DOHH2 (cell line): ENCODE data around the gene EARS2.

ENCODE experiments used
- H3F3A ChIP-seq: fragments of 200-600 bp; sonication (generic), shearing (Covaris generic); 2 replicates; pipeline ENCODE4 v1.6.0; 2016; ENCODE audit warnings: antibody characterized with exemption, mild to moderate bottlenecking; ENCODE audit not compliant: control insufficient read depth, insufficient read depth
- H3K27ac ChIP-seq: fragments of 200-600 bp; sonication (generic); 2 replicates; pipeline ENCODE4 v1.5.1; 2014; ENCODE audit warnings: low read depth, mild to moderate bottlenecking, low read length, moderate library complexity
- H3K27me3 ChIP-seq: fragments of 200-600 bp; sonication (generic); 2 replicates; pipeline ENCODE4 v1.6.1; 2014; ENCODE audit warnings: mild to moderate bottlenecking, low read length, mixed read lengths; ENCODE audit not compliant: control insufficient read depth
- H3K36me3 ChIP-seq: fragments of 200-600 bp; sonication (generic); 2 replicates; pipeline ENCODE4 v1.6.1; 2014; ENCODE audit warnings: mild to moderate bottlenecking, low read length, moderate library complexity, mixed read lengths; ENCODE audit not compliant: control insufficient read depth
- H3K4me1 ChIP-seq: fragments of 200-600 bp; sonication (generic); 2 replicates; pipeline ENCODE4 v1.6.1; 2014; ENCODE audit warnings: mild to moderate bottlenecking, low read length, mixed read lengths; ENCODE audit not compliant: control insufficient read depth
- H3K4me2 ChIP-seq: fragments of 200-600 bp; sonication (generic); 2 replicates; pipeline ENCODE4 v1.6.0; 2014; ENCODE audit warnings: mild to moderate bottlenecking, low read length, moderate library complexity
- H3K4me3 ChIP-seq: fragments of 200-600 bp; sonication (generic); 2 replicates; pipeline ENCODE4 v1.5.1; 2014; ENCODE audit warnings: mild to moderate bottlenecking, low read length, mixed read lengths
- H3K79me2 ChIP-seq: fragments of 200-600 bp; sonication (generic); 2 replicates; pipeline ENCODE4 v1.6.1; 2014; ENCODE audit warnings: mild to moderate bottlenecking, low read length, mixed read lengths; ENCODE audit not compliant: control insufficient read depth
- H3K9me2 ChIP-seq: fragments of 200-600 bp; sonication (generic); replicated peaks from 2 replicates; pipeline ENCODE4 v1.6.1; 2014; ENCODE audit warnings: mild to moderate bottlenecking, low read length, mixed read lengths; ENCODE audit not compliant: control insufficient read depth
- H3K9me3 ChIP-seq: fragments of 200-600 bp; sonication (generic); 2 replicates; pipeline ENCODE4 v1.6.1; 2014; ENCODE audit warnings: antibody characterized with exemption, low read length, mixed read lengths; ENCODE audit not compliant: control insufficient read depth, insufficient read depth
- H4K20me1 ChIP-seq: fragments of 200-600 bp; sonication (generic); 2 replicates; pipeline ENCODE4 v1.6.0; 2014; ENCODE audit warnings: low read depth, mild to moderate bottlenecking, antibody characterized with exemption, low read length, moderate library complexity; ENCODE audit not compliant: control insufficient read depth, insufficient read depth
- EZH2phosphoT487 ChIP-seq: fragments of 200-600 bp; sonication (generic); IDR thresholded peaks from 2 replicates; pipeline ENCODE4 v1.6.1; 2017; ENCODE audit warnings: borderline replicate concordance, mild to moderate bottlenecking, antibody characterized with exemption, low read length, moderate library complexity, mixed read lengths
- TF ChIP-seq, protein P1 (sequence below): fragments of 200-600 bp; sonication (generic); IDR thresholded peaks from one replicate; pipeline ENCODE4 v1.5.1; 2014; ENCODE audit warnings: antibody characterized with exemption, mild to moderate bottlenecking, low read depth, low read length; ENCODE audit not compliant: poor library complexity, severe bottlenecking

The EARS2 gene

GRCh38 chr16:23523876-23524385 is 33.2 kb downstream of the EARS2 start:
- H3K9me2 ChIP-seq, result no peaks in the 10 kb centered on the region
- peaks cover 54% of the 10 kb centered on the region for H3K4me1 ChIP-seq
- peaks cover 4% of the 10 kb centered on the region; the same call in 1 of the 2 replicates for H3K79me2 ChIP-seq
- H4K20me1 ChIP-seq, result no peaks in the 10 kb centered on the region
- H3K27ac ChIP-seq, result peak overlapping the region; percentile 100
- H3K36me3 ChIP-seq, result peaks cover 69% of the 10 kb centered on the region
- peaks cover 6% of the 10 kb centered on the region for H3K9me3 ChIP-seq
- no peak for TF ChIP-seq EZH2phosphoT487
- TF ChIP-seq, protein P1, sequence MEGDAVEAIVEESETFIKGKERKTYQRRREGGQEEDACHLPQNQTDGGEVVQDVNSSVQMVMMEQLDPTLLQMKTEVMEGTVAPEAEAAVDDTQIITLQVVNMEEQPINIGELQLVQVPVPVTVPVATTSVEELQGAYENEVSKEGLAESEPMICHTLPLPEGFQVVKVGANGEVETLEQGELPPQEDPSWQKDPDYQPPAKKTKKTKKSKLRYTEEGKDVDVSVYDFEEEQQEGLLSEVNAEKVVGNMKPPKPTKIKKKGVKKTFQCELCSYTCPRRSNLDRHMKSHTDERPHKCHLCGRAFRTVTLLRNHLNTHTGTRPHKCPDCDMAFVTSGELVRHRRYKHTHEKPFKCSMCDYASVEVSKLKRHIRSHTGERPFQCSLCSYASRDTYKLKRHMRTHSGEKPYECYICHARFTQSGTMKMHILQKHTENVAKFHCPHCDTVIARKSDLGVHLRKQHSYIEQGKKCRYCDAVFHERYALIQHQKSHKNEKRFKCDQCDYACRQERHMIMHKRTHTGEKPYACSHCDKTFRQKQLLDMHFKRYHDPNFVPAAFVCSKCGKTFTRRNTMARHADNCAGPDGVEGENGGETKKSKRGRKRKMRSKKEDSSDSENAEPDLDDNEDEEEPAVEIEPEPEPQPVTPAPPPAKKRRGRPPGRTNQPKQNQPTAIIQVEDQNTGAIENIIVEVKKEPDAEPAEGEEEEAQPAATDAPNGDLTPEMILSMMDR, result no peak
- no peak overlapping the region for H3K4me3 ChIP-seq
- H3K27me3 ChIP-seq, result no peaks in the 10 kb centered on the region
- H3F3A ChIP-seq, result peaks cover 42% of the 10 kb centered on the region
- no peak overlapping the region for H3K4me2 ChIP-seq

DNA sequence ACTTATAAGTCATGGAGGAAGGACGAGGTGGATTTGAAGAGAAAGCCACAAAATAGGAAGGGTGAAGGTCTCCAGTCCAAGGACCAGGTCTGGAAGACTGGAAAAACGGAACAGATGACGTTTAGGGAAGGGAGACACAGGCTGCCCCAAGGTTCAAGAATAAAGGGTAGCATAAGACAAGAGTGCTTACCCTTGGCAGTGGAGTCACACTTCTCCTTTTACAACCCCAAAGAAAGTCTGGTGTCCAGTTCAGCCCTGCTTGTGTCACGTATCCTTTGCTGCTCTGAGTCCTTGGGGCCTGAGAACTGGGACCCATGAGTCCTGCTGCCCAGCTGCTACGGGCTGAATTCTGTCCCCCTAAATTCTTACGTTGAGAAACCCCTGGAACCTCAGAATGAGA is 33.8 kb downstream of the EARS2 start:
- Histone ChIP-seq H3K4me3 (no peak overlapping the region), H3K4me1 (peaks cover 60% of the 10 kb centered on the region), H4K20me1 (no peaks in the 10 kb centered on the region), H3K27me3 (no peaks in the 10 kb centered on the region), H3K4me2 (no peak overlapping the region), H3F3A (peaks cover 45% of the 10 kb centered on the region), H3K9me3 (peaks cover 6% of the 10 kb centered on the region), H3K27ac (peak overlapping the region; percentile 100), H3K79me2 (peaks cover 4% of the 10 kb centered on the region; the same call in 1 of the 2 replicates), H3K9me2 (no peaks in the 10 kb centered on the region), H3K36me3 (peaks cover 63% of the 10 kb centered on the region)
- no peak for TF ChIP-seq EZH2phosphoT487

GRCh38 chr16:23521965-23522364 is 35.2 kb downstream of the EARS2 start:
- H3K4me1 ChIP-seq, result peaks cover 73% of the 10 kb centered on the region
- peak overlapping the region; percentile 90 for H3K4me2 ChIP-seq
- H4K20me1 ChIP-seq, result no peaks in the 10 kb centered on the region
- peaks cover 4% of the 10 kb centered on the region; the same call in 1 of the 2 replicates for H3K79me2 ChIP-seq
- peaks cover 6% of the 10 kb centered on the region for H3K9me3 ChIP-seq
- H3K27me3 ChIP-seq, result no peaks in the 10 kb centered on the region
- peaks cover 53% of the 10 kb centered on the region for H3K36me3 ChIP-seq
- peak overlapping the region; percentile 100 for H3K27ac ChIP-seq
- TF ChIP-seq EZH2phosphoT487, result no peak
- TF ChIP-seq, protein P1, result no peak
- peak overlapping the region; percentile 69 for H3K4me3 ChIP-seq
- peaks cover 53% of the 10 kb centered on the region for H3F3A ChIP-seq
- no peaks in the 10 kb centered on the region for H3K9me2 ChIP-seq

- Histone ChIP-seq H3K79me2 (peaks cover 7% of the 10 kb centered on the region), H3K4me1 (peaks cover 81% of the 10 kb centered on the region), H3K36me3 (peaks cover 53% of the 10 kb centered on the region), H3K4me3 (peak overlapping the region; percentile 69), H3K27ac (peak overlapping the region; percentile 100), H3K9me2 (no peaks in the 10 kb centered on the region), H3F3A (peaks cover 56% of the 10 kb centered on the region), H3K9me3 (peaks cover 6% of the 10 kb centered on the region), H3K4me2 (peak overlapping the region; percentile 90), H3K27me3 (no peaks in the 10 kb centered on the region), H4K20me1 (no peaks in the 10 kb centered on the region)
- TF ChIP-seq EZH2phosphoT487, result no peak
These were observed 36.0 kb downstream of the EARS2 start for GRCh38 chr16:23521037-23521743.
